ENCODE measurements around the gene BRS3.

GRCh38 chrX:136496186-136496763 is 8.5 kb downstream of the BRS3 start:
- TF ChIP-seq PATZ1 (CRISPR knock-in tag; IDR thresholded peaks at IDR 0.05; ENCODE audit: borderline replicate concordance) (no peak), ZNF565 (CRISPR knock-in tag; conservative IDR thresholded peaks at IDR 0.05; ENCODE audit: low read depth) (no peak), POU6F1 (CRISPR knock-in tag; IDR thresholded peaks at IDR 0.05; ENCODE audit: borderline replicate concordance, low read depth) (no peak), SNAI2 (CRISPR knock-in tag; IDR thresholded peaks at IDR 0.05) (no peak), ARNTL (CRISPR knock-in tag; IDR thresholded peaks at IDR 0.05; ENCODE audit: borderline replicate concordance, low read depth) (no peak), RARB (CRISPR knock-in tag; IDR thresholded peaks at IDR 0.05) (no peak), CSRNP3 (CRISPR knock-in tag; IDR thresholded peaks at IDR 0.05) (no peak), TCF4 (CRISPR knock-in tag; IDR thresholded peaks at IDR 0.05; ENCODE audit: borderline replicate concordance) (no peak), BACH2 (CRISPR knock-in tag; IDR thresholded peaks at IDR 0.05; ENCODE audit: borderline replicate concordance) (no peak), GLIS3 (CRISPR knock-in tag; IDR thresholded peaks at IDR 0.05) (no peak), ESRRG (CRISPR knock-in tag; IDR thresholded peaks at IDR 0.05) (no peak), TOX (CRISPR knock-in tag; IDR thresholded peaks at IDR 0.05; ENCODE audit: borderline replicate concordance) (no peak), ZFP30 (CRISPR knock-in tag; IDR thresholded peaks at IDR 0.05) (no peak)

Data from SK-N-SH treated with all-trans-retinoic acid at 6 μM for 48 hours (cell line).